Measurements from ENCODE around the gene SMYD3. TPM values are rescaled to one million over a fixed set of nuclear protein-coding genes. Genes with fewer than 3 reads are reported as not detected.

The SMYD3 gene
- total and polyA plus RNA-seq, 9 of the 15 experiments (the other 6 are each of a cell fraction or from before 2014, with no cell fraction given) = 128 to 440 (median 197) TPM

GRCh38 chr1:246012341-246012740, 494.7 kb downstream of the SMYD3 start (continued):
- TF ChIP-seq AFF1 (IDR thresholded peaks at IDR 0.05; ENCODE audit: low read depth in 1 of 2, partially characterized antibody in 2 of 2) = no peak
- 0 out of 2 replicates have a peak, but pooled peaks have one; percentile 34 for TF ChIP-seq HDGF (IDR thresholded peaks at IDR 0.05)
- no peak for TF ChIP-seq TRIM24 (IDR thresholded peaks at IDR 0.05)
- no peak for TF ChIP-seq MBD2 (IDR thresholded peaks at IDR 0.05; ENCODE audit: borderline replicate concordance, low read depth)
- no peak for TF ChIP-seq CBFA2T2 (conservative IDR thresholded peaks at IDR 0.05)
- no peak for TF ChIP-seq GTF3C2 (IDR thresholded peaks at IDR 0.05; ENCODE audit: borderline replicate concordance, extremely low read depth, insufficient read length)
- TF ChIP-seq ZNF766 (CRISPR knock-in tag; conservative IDR thresholded peaks at IDR 0.05) = 0 out of 2 replicates have a peak, but pooled peaks have one; percentile 56
- TF ChIP-seq ZBTB33 (CRISPR knock-in tag; IDR thresholded peaks at IDR 0.05) = peak; percentile 34; the same call in 1 of the 2 replicates
- TF ChIP-seq CHD1 (IDR thresholded peaks at IDR 0.05; ENCODE audit: low read length) = no peak
- TF ChIP-seq ZNF184 (CRISPR knock-in tag; IDR thresholded peaks at IDR 0.05) = peak; percentile 76; the same call in 1 of the 2 replicates
- TF ChIP-seq PHB2 (IDR thresholded peaks at IDR 0.05; ENCODE audit: low read depth) = no peak
- TF ChIP-seq FOXM1 (IDR thresholded peaks at IDR 0.05; ENCODE audit: low read depth) = 0 out of 2 replicates have a peak, but pooled peaks have one; percentile 28
- no peak for TF ChIP-seq FOXM1 (CRISPR knock-in tag; IDR thresholded peaks at IDR 0.05; ENCODE audit: low read depth)
- TF ChIP-seq SMAD3 (CRISPR knock-in tag; conservative IDR thresholded peaks at IDR 0.05) = no peak
- TF ChIP-seq STAT6 (CRISPR knock-in tag; IDR thresholded peaks at IDR 0.05) = no peak

All from K562 (cell line).